ENCODE results near the gene ZCWPW1. TPM values are rescaled to one million over a fixed set of nuclear protein-coding genes. Genes with fewer than 3 reads are reported as not detected.

ZCWPW1 gene
- total and polyA plus RNA-seq, 2 of the 13 experiments (the other 11 are each of a cell fraction or from before 2014, with no cell fraction given) = 2.4 to 2.5 TPM

- POLR2A ChIA-PET = no interaction called here
- no TSS peak for BruUV-seq (replicated peaks)
- no peak for ATAC-seq
- no peak for FAIRE-seq
- H3K9me3 ChIP-seq (ENCODE audit: low read length) = no peaks in the 10 kb centered on the region
- H3K79me2 ChIP-seq (ENCODE audit: insufficient read depth, low read length) = no peaks in the 10 kb centered on the region
- no peak overlapping the region for H3K4me3 ChIP-seq (replicated peaks in 1 of 3; ENCODE audit: insufficient read depth in 1 of 3, low read depth in 2 of 3, low read length in 3 of 3)
- in situ Hi-C loops (cut with HindIII; ENCODE audit: extremely low pct_ligation_motif_present, low pct_unique_long_range_greater_than_20kb) = no loop called here
- no peak overlapping the region for H3K4me2 ChIP-seq (ENCODE audit: low read depth, low read length)
- no peak overlapping the region for H3K27ac ChIP-seq (ENCODE audit: extremely low read length, insufficient read depth, low read length)
- peaks cover 30 to 76% of the 10 kb centered on the region in 2 experiments for H3K36me3 ChIP-seq (replicated peaks in 1 of 2; ENCODE audit: control insufficient read depth in 1 of 2, insufficient read depth in 2 of 2, low read length in 2 of 2)
- no peaks in the 10 kb centered on the region for H3K4me1 ChIP-seq (ENCODE audit: insufficient read depth, low read length)
- intact Hi-C loops (cut with micrococcal nuclease; ENCODE audit: unreplicated experiment) = no loop called here
- H4K20me1 ChIP-seq (ENCODE audit: insufficient read depth, low read length) = no peaks in the 10 kb centered on the region
- DNase-seq (ENCODE audit: low spot score) = no peak
- CTCF ChIA-PET (ENCODE audit: low intra/inter-chr PET ratio, low total read pairs) = no interaction called here
- H2AFZ ChIP-seq (ENCODE audit: low read length) = no peak overlapping the region
- no peak overlapping the region for H3K9ac ChIP-seq (ENCODE audit: insufficient read depth, low read depth, low read length)
- no peaks in the 10 kb centered on the region for H3K27me3 ChIP-seq (ENCODE audit: control insufficient read depth in 1 of 2, insufficient read depth in 2 of 2, low read length in 2 of 2)
- 100% methylated on average over 6 of the region's 8 CpGs for WGBS (ENCODE audit: low lambda C conversion rate)
- TF ChIP-seq ZBTB40 (IDR thresholded peaks at IDR 0.05) (no peak), ZBTB40 (CRISPR knock-in tag; IDR thresholded peaks at IDR 0.05) (no peak), ZNF335 (CRISPR knock-in tag; IDR thresholded peaks at IDR 0.05) (no peak), ZNF740 (CRISPR knock-in tag; IDR thresholded peaks at IDR 0.05) (no peak), THRA (CRISPR knock-in tag; IDR thresholded peaks at IDR 0.05; ENCODE audit: borderline replicate concordance) (no peak), JUN (CRISPR knock-in tag; IDR thresholded peaks at IDR 0.05) (no peak), ZFP1 (CRISPR knock-in tag; IDR thresholded peaks at IDR 0.05) (no peak), PLSCR1 (CRISPR knock-in tag; IDR thresholded peaks at IDR 0.05; ENCODE audit: borderline replicate concordance) (no peak), ZNF337 (CRISPR knock-in tag; IDR thresholded peaks at IDR 0.05; ENCODE audit: borderline replicate concordance, low read depth) (no peak), ZNF556 (CRISPR knock-in tag; IDR thresholded peaks at IDR 0.05; ENCODE audit: borderline replicate concordance) (no peak), ZNF7 (CRISPR knock-in tag; IDR thresholded peaks at IDR 0.05) (no peak), RARA (CRISPR knock-in tag; IDR thresholded peaks at IDR 0.05) (no peak), ZBTB21 (CRISPR knock-in tag; IDR thresholded peaks at IDR 0.05) (no peak), NR3C1 (CRISPR knock-in tag; IDR thresholded peaks at IDR 0.05) (no peak), REPIN1 (CRISPR knock-in tag; IDR thresholded peaks at IDR 0.05; ENCODE audit: borderline replicate concordance, low read depth) (no peak)
Observed at GRCh38 chr7:100358857-100359212, 69.7 kb downstream of the ZCWPW1 start.

Measured in HepG2 (cell line).